Limb (tissue), 2 donors: ENCODE results near the gene FMNL2.
A peak's percentile ranks its signal among the peaks of the same experiment; 100 is the strongest.

ENCODE experiments used
- DNase-seq, 2 donors: peaks; one replicate each; pipeline ENCODE4 v3.0.0-alpha.2; 2016; ENCODE audit errors: extremely low spot score in 2 of 2

Gene FMNL2

GRCh38 chr2:152425765-152426727 lies 91.1 kb downstream of the FMNL2 start:
- no peak for DNase-seq

DNA sequence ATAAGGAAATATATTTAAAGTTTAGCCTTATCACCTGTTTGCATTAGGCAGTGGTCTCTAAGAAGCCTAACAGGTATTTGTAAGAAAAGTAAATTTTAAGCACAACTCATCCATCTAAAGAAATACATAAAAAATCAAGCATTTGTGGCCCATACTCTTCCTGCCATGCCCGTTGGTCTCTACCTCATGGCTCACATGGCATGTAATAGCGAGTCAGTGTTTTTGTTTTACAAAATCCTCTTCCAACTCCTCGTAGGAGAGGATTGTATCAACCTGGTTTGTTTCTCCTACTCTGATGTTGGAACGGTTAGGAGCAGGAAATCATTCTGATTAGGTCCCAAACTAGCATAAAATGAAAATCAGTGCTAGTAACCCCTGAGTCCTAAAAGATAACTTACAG lies 91.8 kb downstream of the FMNL2 start:
- DNase-seq: no peak

- DNase-seq: no peak
Observed at GRCh38 chr2:152427902-152428301, 92.9 kb downstream of the FMNL2 start.

- DNase-seq: no peak
Observed at GRCh38 chr2:152428800-152429582, 94.0 kb downstream of the FMNL2 start.

GRCh38 chr2:152430876-152431275 lies 95.9 kb downstream of the FMNL2 start:
- no peak for DNase-seq

DNA sequence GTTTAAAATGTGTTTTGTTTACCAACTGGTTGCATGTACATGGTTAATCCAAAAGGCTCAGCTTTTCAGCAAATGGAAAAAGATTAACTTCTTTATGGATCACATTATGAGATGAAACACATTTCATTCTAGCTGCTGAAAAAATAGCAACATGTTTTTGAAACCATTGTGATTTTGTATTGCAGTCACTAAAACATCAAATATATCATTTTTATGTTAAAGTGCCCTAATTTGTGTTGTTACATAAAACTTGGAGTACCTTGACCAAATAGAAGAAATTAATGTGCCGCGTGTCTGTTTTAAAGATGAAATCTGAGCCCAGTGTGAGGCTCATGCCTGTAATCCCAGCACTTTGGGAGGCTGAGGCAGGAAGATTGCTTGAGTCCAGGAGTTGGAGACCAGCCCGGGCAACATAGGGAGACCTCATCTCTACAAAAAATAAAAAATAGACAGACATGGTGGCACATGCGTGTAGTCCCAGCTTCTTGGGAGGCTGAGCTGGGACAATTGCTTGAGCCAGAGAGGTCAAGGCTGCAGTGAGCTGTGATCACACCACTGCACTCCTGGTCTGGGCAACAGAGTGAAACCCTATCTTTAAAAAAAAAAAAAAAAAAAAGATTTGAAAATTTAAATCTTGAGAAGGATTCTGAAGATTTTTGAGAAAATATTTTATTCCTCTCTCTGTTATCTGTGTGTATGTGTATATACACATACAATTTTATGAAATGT lies 96.6 kb downstream of the FMNL2 start:
- DNase-seq: no peak

- DNase-seq: peak in 1 of 2 donors; percentile 51
Observed at GRCh38 chr2:152432206-152432653, 97.3 kb downstream of the FMNL2 start.

DNA sequence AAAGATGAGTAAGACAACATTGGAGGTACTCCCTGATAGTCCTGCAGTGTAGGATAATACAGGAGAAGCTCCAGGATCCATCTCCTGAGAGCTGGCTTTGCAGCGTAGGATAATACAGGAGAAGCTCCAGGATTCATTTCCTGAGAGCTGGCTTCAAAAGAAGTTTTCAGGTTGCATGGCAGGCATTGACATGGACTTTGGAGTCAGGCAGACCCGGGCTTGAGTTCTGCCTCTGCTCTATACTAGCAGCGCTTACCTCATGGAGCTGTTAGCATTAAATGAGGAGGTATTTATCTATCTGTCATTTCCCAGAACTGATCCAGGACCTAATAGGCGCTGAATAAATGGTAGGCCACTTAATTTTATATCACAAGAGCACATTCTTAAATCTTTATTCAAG lies 97.8 kb downstream of the FMNL2 start:
- no peak for DNase-seq

- DNase-seq: no peak
Observed at GRCh38 chr2:152433289-152433688, 98.3 kb downstream of the FMNL2 start.

- DNase-seq: no peak
Observed at GRCh38 chr2:152433791-152434190, 98.8 kb downstream of the FMNL2 start.

GRCh38 chr2:152434395-152435182 lies 99.6 kb downstream of the FMNL2 start:
- DNase-seq: no peak

- DNase-seq: no peak
Observed at GRCh38 chr2:152436148-152436547, 101.2 kb downstream of the FMNL2 start.

- DNase-seq: no peak
Observed at GRCh38 chr2:152437276-152438108, 102.5 kb downstream of the FMNL2 start.

GRCh38 chr2:152440049-152440448 lies 105.1 kb downstream of the FMNL2 start:
- DNase-seq: no peak

- DNase-seq: no peak
Observed at GRCh38 chr2:152440460-152440859, 105.5 kb downstream of the FMNL2 start.

- DNase-seq: no peak
Observed at GRCh38 chr2:152441961-152442360, 107.0 kb downstream of the FMNL2 start.

DNA sequence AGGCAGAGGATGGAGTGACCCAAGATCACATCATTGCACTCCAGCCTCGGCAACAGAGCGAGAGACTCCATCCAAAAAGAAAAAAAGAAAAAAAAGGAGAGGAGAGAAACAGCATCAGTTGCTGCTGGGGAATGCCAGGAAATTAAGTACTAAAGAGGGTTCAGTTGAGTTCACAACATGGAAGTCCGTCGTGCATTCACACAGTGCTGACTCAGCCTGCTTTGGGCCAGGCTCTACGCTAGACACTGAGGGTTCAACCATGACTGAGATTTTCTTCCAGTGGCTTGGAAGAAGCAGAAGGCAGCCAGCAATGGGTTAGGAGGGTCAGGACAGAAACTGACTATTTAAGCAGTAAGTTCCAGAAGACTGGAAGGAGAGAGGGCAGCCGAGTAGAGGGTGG lies 108.8 kb downstream of the FMNL2 start:
- DNase-seq: no peak

- DNase-seq: no peak
Observed at GRCh38 chr2:152444448-152444847, 109.5 kb downstream of the FMNL2 start.

DNA sequence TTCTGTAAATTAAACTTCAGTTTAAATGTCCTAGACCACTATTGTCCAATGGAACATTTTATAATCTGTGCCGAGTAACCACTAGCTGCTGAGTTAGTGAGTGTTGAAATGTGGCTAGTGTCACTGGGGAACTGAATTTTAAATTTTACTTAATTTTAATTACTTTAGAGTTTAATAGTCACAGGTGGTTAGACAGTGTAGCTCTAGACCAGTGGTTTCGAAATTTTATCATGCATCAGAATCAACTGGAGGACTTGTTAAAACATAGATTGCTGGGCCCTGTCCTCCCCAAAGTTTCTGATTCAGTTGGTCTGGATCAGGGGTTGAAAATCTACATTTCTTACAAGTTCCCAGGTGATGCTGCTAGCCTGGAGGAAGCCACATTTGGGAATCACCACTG lies 110.4 kb downstream of the FMNL2 start:
- DNase-seq: no peak

GRCh38 chr2:152445791-152446201 lies 110.8 kb downstream of the FMNL2 start:
- DNase-seq: no peak
